ENCODE measurements around the gene ADCY2.

ADCY2 gene

DNA sequence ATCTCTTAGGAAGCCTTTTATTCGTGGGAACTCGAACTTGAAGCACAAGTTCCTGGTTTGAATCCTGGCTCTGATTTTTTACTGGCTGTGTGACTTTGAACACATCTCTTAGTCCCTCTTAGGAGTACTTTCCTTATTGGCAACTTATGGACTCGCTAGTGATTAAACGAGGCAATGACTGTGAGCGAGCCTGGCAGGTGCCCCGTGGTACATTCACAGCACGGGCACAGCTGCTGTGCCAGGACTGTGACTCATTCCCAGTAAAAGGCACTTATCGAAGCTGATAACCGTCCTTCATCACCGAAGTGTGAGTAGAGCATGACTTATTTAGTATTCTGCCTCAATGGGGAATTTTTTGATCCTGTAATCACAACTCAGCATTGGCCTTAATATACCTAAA, 432.3 kb downstream of the ADCY2 start:
- DNase-seq (ENCODE audit: low spot score), result no peak

- no peak for DNase-seq (ENCODE audit: low spot score)
Observed at GRCh38 chr5:7834982-7835381, 439.0 kb downstream of the ADCY2 start.

- no peak for DNase-seq (ENCODE audit: low spot score)
Observed at GRCh38 chr5:7837403-7837802, 441.5 kb downstream of the ADCY2 start.

GRCh38 chr5:7842531-7842930, 446.6 kb downstream of the ADCY2 start:
- no peak for DNase-seq (ENCODE audit: low spot score)

GRCh38 chr5:7844901-7845300, 449.0 kb downstream of the ADCY2 start:
- DNase-seq (ENCODE audit: low spot score), result no peak

DNA sequence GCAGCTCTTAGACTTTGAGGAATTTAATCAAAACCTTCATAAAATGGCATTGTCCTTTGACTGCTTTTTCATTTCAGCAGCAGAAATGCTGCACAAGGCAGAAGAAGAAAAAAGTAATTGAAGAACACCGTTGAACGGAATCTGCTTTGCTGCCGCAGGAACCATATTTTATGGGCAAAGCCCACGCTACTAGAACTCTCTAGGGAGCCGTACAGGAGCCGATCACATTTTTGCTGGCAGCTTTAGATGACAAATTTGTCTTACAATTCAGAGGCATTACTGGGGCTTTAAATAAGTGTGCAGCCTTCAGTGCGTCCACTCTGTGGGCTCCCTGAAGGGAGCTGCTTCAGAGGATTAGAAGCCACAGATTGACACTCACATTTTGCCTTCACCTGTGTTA, 449.6 kb downstream of the ADCY2 start:
- no peak for DNase-seq (ENCODE audit: low spot score)

GRCh38 chr5:7846327-7846726, 450.4 kb downstream of the ADCY2 start:
- no peak for DNase-seq (ENCODE audit: low spot score)

GRCh38 chr5:7848296-7848695, 452.4 kb downstream of the ADCY2 start:
- no peak for DNase-seq (ENCODE audit: low spot score)

DNA sequence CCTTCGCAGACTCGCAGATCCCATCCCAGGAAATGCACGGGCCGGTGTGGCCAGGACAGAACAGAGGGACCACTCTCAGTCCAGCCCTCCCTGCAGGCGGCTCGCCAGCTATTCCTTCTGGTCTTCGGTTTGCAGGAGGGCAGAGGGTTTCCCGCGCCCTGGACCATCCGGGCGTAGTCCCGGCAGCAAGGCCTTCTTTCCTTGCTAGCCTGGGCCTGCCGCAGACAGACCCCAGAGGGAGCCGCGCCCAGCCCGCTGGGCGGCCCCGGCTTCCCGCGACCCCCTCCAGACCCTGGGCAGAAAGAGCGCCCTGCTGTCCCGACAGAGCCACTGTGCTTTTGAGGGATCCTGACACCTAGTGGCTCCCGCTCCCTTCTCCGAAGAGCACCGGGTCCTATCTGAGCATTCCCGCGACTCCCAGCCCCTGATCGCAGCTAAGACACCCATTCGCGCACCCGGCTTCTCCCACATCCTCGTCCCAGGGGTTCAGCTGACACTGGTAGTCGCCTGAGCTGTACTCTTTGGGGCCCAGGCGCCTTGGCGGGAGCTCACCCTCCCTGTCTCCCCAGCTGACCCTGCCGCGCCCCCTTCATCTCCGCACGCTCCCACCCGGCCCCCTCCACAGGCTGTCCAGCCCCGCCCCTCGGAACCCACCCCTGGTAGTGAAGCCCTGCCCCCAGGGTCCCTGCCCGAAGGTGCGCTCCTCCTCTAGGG, 453.9 kb downstream of the ADCY2 start:
- no peak for DNase-seq (ENCODE audit: low spot score)

DNA sequence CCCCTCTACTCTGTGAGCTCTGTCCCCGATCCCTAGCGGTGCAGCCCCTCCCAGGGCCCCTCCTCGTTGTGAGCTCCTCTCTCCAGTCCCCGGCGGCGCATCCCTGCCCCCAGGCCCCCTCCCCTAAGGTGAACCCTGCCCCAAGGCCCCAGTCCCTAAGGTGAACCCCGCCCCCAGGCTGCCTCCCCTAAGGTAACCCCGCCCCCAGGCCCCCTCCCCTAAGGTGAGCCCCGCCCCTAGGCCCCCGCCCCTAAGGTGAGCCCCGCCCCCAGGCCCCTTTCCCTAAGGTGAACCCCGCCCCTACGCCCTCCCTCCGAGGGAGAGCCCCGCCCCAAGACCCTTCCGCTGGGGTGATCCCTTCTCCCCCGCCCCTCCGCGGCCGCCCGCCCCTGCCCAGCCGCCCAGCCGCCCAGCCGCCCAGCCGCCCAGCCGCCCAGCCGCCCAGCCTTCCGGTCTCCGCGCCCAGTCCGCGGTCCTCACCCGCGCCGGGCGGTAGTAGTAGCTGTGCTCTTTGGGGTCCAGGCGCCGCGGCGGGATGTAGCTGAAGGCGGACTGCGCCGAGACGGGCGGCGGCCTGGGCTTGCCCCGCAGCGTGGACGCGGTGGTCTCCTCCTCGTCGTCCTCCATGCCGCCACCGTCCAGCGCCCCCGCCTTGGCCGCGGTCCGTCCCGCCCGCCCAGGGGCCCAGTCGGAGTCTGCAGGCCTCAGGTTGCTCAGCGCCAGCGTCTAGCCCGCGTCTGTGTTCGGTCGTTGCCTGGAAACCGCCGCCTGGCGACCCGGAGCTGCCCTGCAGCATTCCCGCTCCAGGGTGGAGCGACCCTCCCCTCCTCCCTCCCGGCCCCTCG, 454.7 kb downstream of the ADCY2 start, which contains the start of gene CFAP90:
Gene CFAP90, minus strand, starts transcription at position 739 of the 845 bp plus-strand sequence. Its CDS starts 112 bp downstream, at position 627.
- DNase-seq (ENCODE audit: low spot score), result peak; percentile 38

GRCh38 chr5:7851240-7851592, 455.3 kb downstream of the ADCY2 start:
- DNase-seq (ENCODE audit: low spot score), result no peak

GRCh38 chr5:7851617-7852289, 455.8 kb downstream of the ADCY2 start:
- no peak for DNase-seq (ENCODE audit: low spot score)

- no peak for DNase-seq (ENCODE audit: low spot score)
Observed at GRCh38 chr5:7852542-7852941, 456.6 kb downstream of the ADCY2 start.

DNA sequence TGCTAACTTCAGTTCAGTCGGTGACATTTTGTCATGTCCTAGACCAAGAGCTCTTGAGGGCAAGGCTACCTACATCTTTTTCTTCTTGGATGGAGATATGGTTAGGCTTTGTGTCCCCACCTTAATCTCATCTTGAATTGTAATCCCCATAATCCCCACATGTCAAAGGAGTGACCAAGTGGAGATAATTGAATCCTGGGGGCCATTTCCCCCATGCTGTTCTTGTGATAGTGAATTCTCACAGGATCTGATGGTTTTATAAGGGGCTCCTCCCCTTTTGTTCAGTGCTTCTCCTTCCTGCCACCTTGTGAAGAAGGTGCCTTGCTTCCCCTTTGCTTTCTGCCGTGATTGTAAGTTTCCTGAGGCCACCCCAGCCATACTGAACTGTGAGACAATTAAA, 457.1 kb downstream of the ADCY2 start:
- no peak for DNase-seq (ENCODE audit: low spot score)

GRCh38 chr5:7855611-7856010, 459.7 kb downstream of the ADCY2 start:
- no peak for DNase-seq (ENCODE audit: low spot score)

- DNase-seq (ENCODE audit: low spot score), result peak; percentile 46
Observed at GRCh38 chr5:7856855-7857254, 460.9 kb downstream of the ADCY2 start.

GRCh38 chr5:7857361-7857760, 461.4 kb downstream of the ADCY2 start:
- DNase-seq (ENCODE audit: low spot score), result no peak

DNA sequence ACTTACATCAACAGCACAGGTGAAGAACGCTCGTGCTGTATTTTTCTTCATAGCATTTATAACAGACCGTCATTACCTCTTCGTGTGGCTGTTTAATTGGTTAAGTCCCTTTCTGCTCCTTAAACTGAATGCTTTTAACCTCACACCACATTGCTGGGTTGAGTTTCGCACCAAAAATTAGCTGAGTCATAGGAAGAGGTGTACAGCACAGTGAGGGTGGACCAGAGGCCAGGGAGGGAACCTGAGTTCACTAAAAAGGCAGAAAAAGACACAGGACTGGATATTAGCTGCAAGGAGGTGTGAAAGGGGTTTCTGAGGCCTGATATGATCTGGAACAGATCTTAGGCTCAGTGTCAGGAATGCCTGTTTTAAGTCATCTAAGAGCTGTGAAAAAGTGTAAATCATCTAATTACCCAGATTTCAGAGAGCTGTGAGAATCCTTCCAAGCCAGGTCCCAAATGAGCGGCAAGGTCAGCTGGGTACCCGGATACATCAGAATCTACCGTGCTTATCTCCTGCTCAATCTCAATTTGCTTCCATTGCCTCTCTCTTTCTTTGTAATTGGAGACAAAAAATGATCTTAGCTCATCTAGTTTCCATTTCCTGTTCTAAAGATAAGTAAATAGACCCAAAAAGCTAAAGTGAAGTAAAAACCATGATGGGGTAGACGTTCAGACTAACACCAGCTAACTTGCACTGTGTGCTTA, 462.1 kb downstream of the ADCY2 start:
- DNase-seq (ENCODE audit: low spot score), result no peak

DNA sequence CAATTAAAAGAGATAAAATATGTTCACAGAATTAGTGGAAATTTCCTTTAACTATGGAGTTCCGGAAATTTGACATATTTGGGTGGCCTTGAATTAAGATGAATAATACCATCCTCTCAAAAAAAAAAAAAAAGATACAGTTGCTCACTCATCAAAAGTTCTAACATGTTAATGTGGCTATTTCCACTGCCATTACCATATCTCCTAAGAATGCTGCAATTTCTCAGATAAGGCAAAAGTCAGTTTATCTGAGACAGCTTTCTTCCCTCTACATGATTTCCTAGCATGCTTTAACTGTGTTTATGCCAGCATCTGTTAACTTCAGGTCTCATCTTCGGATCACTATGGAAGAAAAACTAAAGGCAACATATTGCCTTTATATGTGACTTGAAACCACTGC, 470.3 kb downstream of the ADCY2 start:
- DNase-seq (ENCODE audit: low spot score), result no peak

- DNase-seq (ENCODE audit: low spot score), result no peak
Observed at GRCh38 chr5:7867260-7867659, 471.3 kb downstream of the ADCY2 start.

- no peak for DNase-seq (ENCODE audit: low spot score)
Observed at GRCh38 chr5:7868427-7868772, 472.5 kb downstream of the ADCY2 start.

GRCh38 chr5:7868773-7869473, 473.0 kb downstream of the ADCY2 start, which contains the start of the genes FASTKD3 and MTRR:
FASTKD3 (minus strand) TSS chr5:7869031; CDS start chr5:7868083, 948 bp downstream.
MTRR (plus strand) TSS chr5:7869148; CDS start chr5:7870795, 1,647 bp downstream.
- peak; percentile 87 for DNase-seq (ENCODE audit: low spot score)

Data from CD4-positive, alpha-beta T cell treated with Interleukin-6 at 100 ng/mL for 8 hours (primary cell).